Naive thymus-derived CD4-positive, alpha-beta T cell (primary cell): ENCODE data around the gene TMIE. TPM values are rescaled to one million over a fixed set of nuclear protein-coding genes. Genes with fewer than 3 reads are reported as not detected.
"Not testable (repeated sequence)": the region's sequence is repeated elsewhere in the genome, so short reads cannot be mapped to it uniquely, and the experiment has no call there.

ENCODE experiments used
- ATAC-seq: fragments of 150-1000 bp; cut with Tn5 transposase; 2 replicates; pipeline ENCODE4 v1.10.0; 2021; ENCODE audit warnings: mild to moderate bottlenecking, moderate library complexity
- CTCF ChIA-PET: fragments of 350-600 bp; sonication (Branson Sonifier 250); formaldehyde crosslinking; loops from one replicate; lab custom pipeline; 2021; ENCODE audit warnings: antibody characterized with exemption; lab: Charles Lee
- POLR2A ChIA-PET: fragments of 350-600 bp; sonication (Branson Sonifier 250); formaldehyde crosslinking; loops from one replicate; lab custom pipeline; 2021; ENCODE audit warnings: antibody characterized with exemption, inconsistent platforms; lab: Charles Lee
- DNase-seq, 9 donors: peaks; one replicate each; pipeline versions ENCODE4 v3.0.0 to v3.0.0-alpha.2; 2020 to 2022; ENCODE audit warnings: mixed read lengths in 1 of 9
- H3K27ac ChIP-seq: one replicate; pipeline ENCODE4 v1.7.0; 2013; ENCODE audit warnings: mild to moderate bottlenecking, low read depth, low read length, moderate library complexity
- H3K27me3 ChIP-seq, 2 donors: one replicate each; pipeline ENCODE4 v1.7.0; 2013; ENCODE audit warnings: low read length in 2 of 2, mild to moderate bottlenecking in 2 of 2, moderate library complexity in 2 of 2; ENCODE audit not compliant: control insufficient read depth in 2 of 2, insufficient read depth in 2 of 2
- H3K36me3 ChIP-seq, 3 experiments: 1 replicate in 2 of 3; 2 replicates in 1 of 3; pipeline ENCODE4 v1.7.0; 2013; ENCODE audit warnings: low read length in 3 of 3, mild to moderate bottlenecking in 3 of 3, moderate library complexity in 1 of 3; ENCODE audit not compliant: insufficient read depth in 3 of 3, control insufficient read depth in 2 of 3
- H3K4me1 ChIP-seq, 2 donors: one replicate each; pipeline ENCODE4 v1.7.0; 2013; ENCODE audit warnings: low read length in 2 of 2, mild to moderate bottlenecking in 2 of 2, moderate library complexity in 1 of 2; ENCODE audit not compliant: control insufficient read depth in 2 of 2, insufficient read depth in 2 of 2
- H3K4me3 ChIP-seq: 2 replicates; pipeline ENCODE4 v1.7.0; 2013; ENCODE audit warnings: mild to moderate bottlenecking, low read length
- H3K9me3 ChIP-seq, 3 experiments: 1 replicate in 2 of 3; 2 replicates in 1 of 3; pipeline ENCODE4 v1.7.0; 2013; ENCODE audit warnings: low read length in 3 of 3; ENCODE audit not compliant: control insufficient read depth in 2 of 3
- H3K27ac Mint-ChIP-seq, 9 donors: one replicate each; pipeline ENCODE4 v1.8.0; 2020 to 2022; ENCODE audit warnings: mixed read lengths in 9 of 9, mild to moderate bottlenecking in 8 of 9, moderate library complexity in 5 of 9, inconsistent platforms in 2 of 9
- H3K27me3 Mint-ChIP-seq, 5 donors: one replicate each; pipeline ENCODE4 v1.8.0; 2021 to 2022; ENCODE audit warnings: mixed read lengths in 5 of 5, mild to moderate bottlenecking in 1 of 5
- H3K36me3 Mint-ChIP-seq, 5 donors: one replicate each; pipeline ENCODE4 v1.8.0; 2020 to 2022; ENCODE audit warnings: mixed read lengths in 5 of 5, mild to moderate bottlenecking in 3 of 5, inconsistent platforms in 1 of 5
- H3K4me1 Mint-ChIP-seq, 7 donors: one replicate each; pipeline ENCODE4 v1.8.0; 2020 to 2022; ENCODE audit warnings: mixed read lengths in 7 of 7, mild to moderate bottlenecking in 3 of 7, inconsistent platforms in 1 of 7
- H3K4me3 Mint-ChIP-seq, 10 donors: one replicate each; pipeline ENCODE4 v1.8.0; 2020 to 2022; ENCODE audit warnings: mild to moderate bottlenecking in 10 of 10, mixed read lengths in 10 of 10, moderate library complexity in 6 of 10, inconsistent platforms in 2 of 10
- H3K9me3 Mint-ChIP-seq, 11 donors: one replicate each; pipeline ENCODE4 v1.8.0; 2020 to 2022; ENCODE audit warnings: mixed read lengths in 11 of 11, mild to moderate bottlenecking in 4 of 11, inconsistent platforms in 1 of 11, moderate library complexity in 1 of 11
- intact Hi-C, 2 donors: fragments of 100-400 bp; cut with micrococcal nuclease; formaldehyde crosslinking; loops; one replicate each; pipeline ENCODE4 v1.15.1; 2023
- polyA plus RNA-seq, 2 donors: library from polyadenylated mRNA; unstranded; fragments of 300-500 nt; fragmentation: Illumina TruSeq; gene quantifications; one replicate each; pipeline ENCODE4 v1.2.3, GENCODE V29; 2021
- total RNA-seq, 6 experiments: library from RNA in 5 of 6; stranded (reverse) in 5 of 6; gene quantifications; 1 replicate in 5 of 6; 2 replicates in 1 of 6; pipeline ENCODE4 v1.2.3 and lab custom pipeline; 2021 to 2026

The TMIE gene
- total and polyA plus RNA-seq, 7 experiments from 2014 or later: 0.31 to 5.6 (median 5.1) TPM

DNA sequence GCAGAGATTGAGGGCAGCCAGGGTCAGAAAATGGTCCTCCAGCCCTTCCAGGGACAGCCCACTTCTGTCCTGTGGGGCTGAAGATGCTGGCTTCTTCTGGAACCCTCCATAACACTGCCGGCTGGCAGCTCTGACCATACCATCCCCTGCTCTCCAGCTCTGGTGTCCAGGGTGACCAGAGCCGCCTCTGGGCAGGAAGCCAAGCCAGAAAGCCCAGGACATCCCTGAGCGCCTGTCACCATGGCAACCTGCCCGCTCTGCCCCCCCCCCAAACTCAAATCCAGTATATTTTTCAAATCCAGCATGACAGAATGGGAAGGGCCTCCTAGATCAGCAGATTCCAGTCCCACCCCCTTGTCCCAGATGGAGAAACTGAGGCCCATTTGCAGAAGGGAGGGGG is 420 bp upstream of the TMIE start:
- no peak for ATAC-seq
- Histone ChIP-seq H3K27ac (no peak overlapping the region), H3K9me3 (no peaks in the 10 kb centered on the region), H3K27me3 (no peaks in the 10 kb centered on the region), H3K36me3 (no peaks in the 10 kb centered on the region), H3K4me3 (no peak overlapping the region), H3K4me1 (peaks cover 6 to 48% of the 10 kb centered on the region in 2 donors)
- POLR2A ChIA-PET: interaction anchor here (0.6 kb wide), 1 partner anchor 10 kb away, joined by 3 read pairs; no protein-coding TSS in a partner anchor
- Mint-ChIP-seq H3K27ac (peak overlapping the region in 2 of 9 donors; percentile 28 to 94), H3K36me3 (no peaks in the 10 kb centered on the region), H3K27me3 (peaks cover 0 to 41% (median 0%) of the 10 kb centered on the region in 5 donors), H3K9me3 (peaks cover 0 to 3% (median 0%) of the 10 kb centered on the region in 11 donors), H3K4me3 (peak overlapping the region in 8 of 10 donors; percentile 20 to 70 (median 56)), H3K4me1 (peaks cover 7 to 72% (median 56%) of the 10 kb centered on the region in 7 donors)
- CTCF ChIA-PET: no interaction called here
- no peak for DNase-seq
- intact Hi-C loops: no loop called here

GRCh38 chr3:46702246-46703012 is 1.2 kb downstream of the TMIE start:
- peak overlapping the region in 6 of 9 donors; percentile 5 to 64 (median 26) for H3K27ac Mint-ChIP-seq
- H3K9me3 Mint-ChIP-seq: peaks cover 0 to 3% (median 0%) of the 10 kb centered on the region in 11 donors
- CTCF ChIA-PET: interaction anchor here (0.8 to 2.9 kb wide), 5 partner anchors 27 to 207 kb away, joined by 3 to 16 read pairs (median 3); no protein-coding TSS in a partner anchor
- Histone ChIP-seq H3K36me3 (no peaks in the 10 kb centered on the region), H3K27me3 (no peaks in the 10 kb centered on the region), H3K4me1 (peaks cover 0 to 32% of the 10 kb centered on the region in 2 donors), H3K9me3 (no peaks in the 10 kb centered on the region), H3K27ac (no peak overlapping the region), H3K4me3 (no peak overlapping the region)
- no peak for ATAC-seq
- H3K27me3 Mint-ChIP-seq: peaks cover 0 to 40% (median 0%) of the 10 kb centered on the region in 5 donors
- intact Hi-C loops: no loop called here
- POLR2A ChIA-PET: interaction anchor here (1.6 kb wide), 1 partner anchor 9 kb away, joined by 7 read pairs; the partner anchor contains the start of gene ALS2CL
- H3K36me3 Mint-ChIP-seq: peaks cover 0 to 3% (median 0%) of the 10 kb centered on the region in 5 donors
- peak overlapping the region in 7 of 10 donors; percentile 4 to 83 (median 69) for H3K4me3 Mint-ChIP-seq
- H3K4me1 Mint-ChIP-seq: peaks cover 0 to 55% (median 39%) of the 10 kb centered on the region in 7 donors
- no peak for DNase-seq

DNA sequence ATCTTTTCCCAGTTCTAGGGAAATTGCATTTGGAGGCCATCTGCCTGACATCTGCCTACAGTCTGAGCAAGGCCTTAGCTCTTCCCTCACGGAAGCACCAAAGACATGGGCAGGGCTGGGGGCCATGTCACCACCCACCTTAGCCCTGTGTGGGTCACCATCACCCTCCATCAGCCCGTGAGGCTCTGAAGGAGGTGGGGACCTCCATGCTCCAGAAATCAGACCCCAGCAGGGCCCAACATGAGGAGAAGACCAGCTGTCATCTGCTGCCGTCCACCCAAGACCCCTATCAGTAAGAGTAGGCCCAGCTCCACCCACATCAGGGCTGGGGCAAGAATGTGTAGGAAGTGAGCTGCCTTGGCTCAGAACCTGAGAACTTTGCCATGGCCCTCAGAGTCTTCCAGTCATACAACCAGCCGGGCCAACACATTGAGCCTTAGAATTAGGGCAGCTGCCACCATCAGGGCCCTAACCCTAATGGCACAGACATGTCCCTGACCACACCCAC is 1.9 kb downstream of the TMIE start:
- peak overlapping the region in 4 of 9 donors; percentile 17 to 67 (median 48) for H3K27ac Mint-ChIP-seq
- H3K4me3 ChIP-seq: no peak overlapping the region
- H3K9me3 Mint-ChIP-seq: peaks cover 0 to 3% (median 0%) of the 10 kb centered on the region in 11 donors
- intact Hi-C loops: no loop called here
- H3K27ac ChIP-seq: no peak overlapping the region
- CTCF ChIA-PET: interaction anchor here (0.8 to 2.9 kb wide), 4 partner anchors 27 to 206 kb away, joined by 3 to 16 read pairs (median 4); no protein-coding TSS in a partner anchor
- no peaks in the 10 kb centered on the region for H3K9me3 ChIP-seq
- H3K4me1 Mint-ChIP-seq: peaks cover 0 to 49% (median 33%) of the 10 kb centered on the region in 7 donors
- H3K36me3 Mint-ChIP-seq: peaks cover 0 to 3% (median 0%) of the 10 kb centered on the region in 5 donors
- no peaks in the 10 kb centered on the region for H3K36me3 ChIP-seq
- POLR2A ChIA-PET: interaction anchor here (1.6 kb wide), 1 partner anchor 10 kb away, joined by 7 read pairs; the partner anchor contains the start of gene ALS2CL
- DNase-seq (no peak), ATAC-seq (no peak)
- H3K27me3 Mint-ChIP-seq: peaks cover 0 to 35% (median 0%) of the 10 kb centered on the region in 5 donors
- no peak overlapping the region for H3K4me3 Mint-ChIP-seq
- H3K4me1 ChIP-seq: peaks cover 0 to 29% of the 10 kb centered on the region in 2 donors
- H3K27me3 ChIP-seq: no peaks in the 10 kb centered on the region

DNA sequence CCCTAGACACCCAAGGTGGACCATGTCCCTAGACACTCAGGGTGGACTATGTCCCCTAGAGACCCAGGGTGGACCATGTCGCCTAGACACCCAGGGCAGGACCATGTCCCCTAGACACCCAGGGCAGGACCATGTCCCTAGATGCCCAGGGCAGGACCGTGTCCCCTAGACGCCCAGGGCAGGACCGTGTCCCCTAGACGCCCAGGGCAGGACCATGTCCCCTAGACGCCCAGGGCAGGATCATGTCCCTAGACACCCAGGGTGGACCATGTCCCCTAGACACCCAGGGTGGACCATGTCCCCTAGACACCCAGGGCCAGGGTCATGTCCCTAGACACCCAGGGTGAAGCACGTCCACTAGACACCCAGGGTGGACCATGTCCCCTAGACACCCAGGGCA is 3.2 kb downstream of the TMIE start:
- H3K27ac Mint-ChIP-seq, DNase-seq, ATAC-seq, H3K36me3 Mint-ChIP-seq, H3K27ac ChIP-seq, H3K9me3 Mint-ChIP-seq, H3K9me3 ChIP-seq, POLR2A ChIA-PET, H3K4me3 ChIP-seq, H3K36me3 ChIP-seq, H3K27me3 ChIP-seq, H3K4me3 Mint-ChIP-seq: not testable (repeated sequence)
- Mint-ChIP-seq H3K27me3 (peaks cover 0 to 32% (median 0%) of the 10 kb centered on the region in 5 donors), H3K4me1 (peaks cover 0 to 36% (median 26%) of the 10 kb centered on the region in 7 donors)
- peaks cover 0 to 26% of the 10 kb centered on the region in 2 donors for H3K4me1 ChIP-seq
- CTCF ChIA-PET: interaction anchor here (0.7 to 2.9 kb wide), 2 partner anchors 156 to 190 kb away, joined by 6 to 16 read pairs; no protein-coding TSS in a partner anchor
- intact Hi-C loops: loop anchor here in 1 of 2 donors (2.0 kb wide), 1 partner anchor 668 kb away; no protein-coding TSS in a partner anchor

DNA sequence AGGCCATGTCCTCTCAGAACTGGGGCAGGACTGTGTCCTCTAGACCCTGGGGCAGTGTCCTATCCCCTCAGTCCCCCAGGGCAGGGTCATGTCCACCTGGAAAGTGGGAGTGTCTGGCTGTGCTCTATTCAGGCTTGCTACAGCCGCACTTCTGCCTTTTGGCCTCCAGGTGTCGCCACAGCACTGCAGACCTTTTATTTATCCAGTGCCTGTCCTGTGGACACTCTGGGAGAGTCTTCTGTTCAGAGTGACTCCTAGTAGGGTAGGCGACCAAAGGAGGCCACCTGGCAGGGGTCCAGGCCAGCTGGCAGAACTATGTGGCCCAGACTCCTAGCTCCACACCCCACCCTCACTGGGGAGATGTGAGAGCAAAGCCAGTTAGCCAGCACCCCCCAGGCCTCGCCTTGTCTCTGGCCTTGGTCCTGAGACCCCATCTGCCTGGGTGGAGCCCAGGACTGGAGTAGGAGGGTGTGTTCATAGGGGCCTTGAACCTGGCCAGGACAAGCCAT is 3.9 kb downstream of the TMIE start:
- Histone ChIP-seq H3K4me3 (no peak overlapping the region), H3K36me3 (peaks cover 0 to 10% (median 0%) of the 10 kb centered on the region in 3 experiments), H3K4me1 (peaks cover 0 to 19% of the 10 kb centered on the region in 2 donors), H3K9me3 (no peaks in the 10 kb centered on the region), H3K27ac (no peak overlapping the region), H3K27me3 (no peaks in the 10 kb centered on the region)
- peaks cover 0 to 8% (median 4%) of the 10 kb centered on the region in 5 donors for H3K36me3 Mint-ChIP-seq
- ATAC-seq (peak; percentile 87), DNase-seq (peak; percentile 45 to 71 (median 63))
- CTCF ChIA-PET: interaction anchor here (0.6 to 1.5 kb wide), 10 partner anchors 8 to 675 kb away, joined by 3 to 6 read pairs (median 4); partner anchors contain the start of gene PTPN23
- POLR2A ChIA-PET: no interaction called here
- no peak overlapping the region for H3K4me3 Mint-ChIP-seq
- H3K27me3 Mint-ChIP-seq: peaks cover 0 to 25% (median 0%) of the 10 kb centered on the region in 5 donors
- peaks cover 0 to 29% (median 20%) of the 10 kb centered on the region in 7 donors for H3K4me1 Mint-ChIP-seq
- intact Hi-C loops: loop anchor here (1.0 to 5.0 kb wide), 7 partner anchors 190 to 772 kb away; partner anchors contain the start of gene SCAP (in 1 of the 2)
- H3K27ac Mint-ChIP-seq: peak overlapping the region in 1 of 9 donors; percentile 36
- peaks cover 0 to 3% (median 0%) of the 10 kb centered on the region in 11 donors for H3K9me3 Mint-ChIP-seq
